ENCODE measurements around the gene MLX. TPM values are rescaled to one million over a fixed set of nuclear protein-coding genes. Genes with fewer than 3 reads are reported as not detected.

Gene MLX
- total and polyA plus RNA-seq, 7 donors: 45.2 to 108 (median 67.9) TPM

DNA sequence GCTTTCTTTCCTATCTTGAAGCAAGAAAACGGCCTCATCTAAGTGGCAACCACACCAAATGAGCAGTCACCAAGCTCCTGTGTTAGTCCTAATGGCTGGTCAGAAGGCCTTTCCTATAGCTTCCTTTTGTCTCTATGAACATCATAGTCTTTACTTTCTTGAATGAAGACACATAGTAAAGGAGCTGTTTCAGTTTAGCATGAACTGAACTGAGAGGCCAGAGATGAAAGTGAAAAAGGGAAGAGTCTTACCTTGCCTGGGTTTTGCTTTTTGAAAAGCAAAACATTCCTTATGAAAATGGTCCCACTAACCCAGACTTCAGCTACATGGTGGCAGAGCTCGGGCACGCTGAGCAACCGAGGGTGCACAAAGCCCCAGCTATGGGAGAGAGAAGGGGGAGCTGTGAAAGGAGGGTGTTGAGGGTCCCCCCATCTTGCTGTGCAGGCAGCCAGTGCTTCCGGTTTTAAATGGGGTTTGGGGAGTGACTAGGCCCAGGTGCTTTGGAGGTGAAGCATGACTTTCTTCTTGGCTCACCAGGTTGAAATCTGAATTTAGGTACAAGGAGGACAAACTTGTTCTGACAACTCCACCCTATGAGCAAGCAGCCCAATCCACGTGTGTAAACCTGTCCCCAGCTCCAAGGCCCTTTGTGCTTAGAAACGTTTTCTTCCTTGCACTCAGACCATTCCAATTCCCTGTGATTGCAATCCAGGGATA, 19.8 kb downstream of the MLX start:
- intact Hi-C loops (cut with DNase I): no loop called here
- no peak overlapping the region for H3K4me3 ChIP-seq
- peak overlapping the region; percentile 27 for H3K27ac ChIP-seq
- H3K9me3 ChIP-seq: no peaks in the 10 kb centered on the region
- H3K4me1 ChIP-seq: no peaks in the 10 kb centered on the region
- DNase-seq: no peak
- WGBS, 3 donors: 67 to 85% (median 71%) methylated on average over 7 of the region's 7 CpGs
- ATAC-seq: peak in 1 of 4 donors; percentile 8
- H3K27me3 ChIP-seq (ENCODE audit: insufficient read depth in 3 of 3, low read length in 2 of 3): no peaks in the 10 kb centered on the region
- TF ChIP-seq, protein P1, sequence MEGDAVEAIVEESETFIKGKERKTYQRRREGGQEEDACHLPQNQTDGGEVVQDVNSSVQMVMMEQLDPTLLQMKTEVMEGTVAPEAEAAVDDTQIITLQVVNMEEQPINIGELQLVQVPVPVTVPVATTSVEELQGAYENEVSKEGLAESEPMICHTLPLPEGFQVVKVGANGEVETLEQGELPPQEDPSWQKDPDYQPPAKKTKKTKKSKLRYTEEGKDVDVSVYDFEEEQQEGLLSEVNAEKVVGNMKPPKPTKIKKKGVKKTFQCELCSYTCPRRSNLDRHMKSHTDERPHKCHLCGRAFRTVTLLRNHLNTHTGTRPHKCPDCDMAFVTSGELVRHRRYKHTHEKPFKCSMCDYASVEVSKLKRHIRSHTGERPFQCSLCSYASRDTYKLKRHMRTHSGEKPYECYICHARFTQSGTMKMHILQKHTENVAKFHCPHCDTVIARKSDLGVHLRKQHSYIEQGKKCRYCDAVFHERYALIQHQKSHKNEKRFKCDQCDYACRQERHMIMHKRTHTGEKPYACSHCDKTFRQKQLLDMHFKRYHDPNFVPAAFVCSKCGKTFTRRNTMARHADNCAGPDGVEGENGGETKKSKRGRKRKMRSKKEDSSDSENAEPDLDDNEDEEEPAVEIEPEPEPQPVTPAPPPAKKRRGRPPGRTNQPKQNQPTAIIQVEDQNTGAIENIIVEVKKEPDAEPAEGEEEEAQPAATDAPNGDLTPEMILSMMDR (IDR thresholded peaks at IDR 0.05): no peak
- H3K36me3 ChIP-seq (ENCODE audit: insufficient read depth in 1 of 2, low read depth in 1 of 2): peaks cover 17 to 100% of the 10 kb centered on the region in 2 donors

DNA sequence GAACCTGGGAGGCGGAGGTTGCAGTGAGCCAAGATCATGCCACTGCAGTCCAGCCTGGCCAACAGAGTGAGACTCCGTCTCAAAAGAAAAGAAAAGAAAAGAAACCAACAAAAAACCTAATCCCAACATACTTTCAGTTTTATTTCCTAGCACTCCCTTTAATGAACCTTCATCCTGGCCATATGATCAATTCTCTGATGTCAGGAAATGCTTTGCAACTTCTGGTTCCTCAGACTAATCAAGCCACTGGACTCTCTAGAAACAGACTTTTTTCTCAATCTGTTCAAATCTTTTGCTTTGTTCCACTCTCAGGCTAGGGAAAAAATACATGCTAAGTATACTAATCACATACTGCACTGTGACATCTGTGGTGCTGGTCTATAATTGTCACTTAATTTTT, 24.0 kb downstream of the MLX start:
- intact Hi-C loops (cut with DNase I): no loop called here
- 94 to 97% (median 95%) methylated on average over 2 of the region's 2 CpGs for WGBS, 3 donors
- DNase-seq (no peak), ATAC-seq (no peak)
- Histone ChIP-seq H3K27me3 (ENCODE audit: insufficient read depth in 3 of 3, low read length in 2 of 3) (no peaks in the 10 kb centered on the region), H3K4me1 (no peaks in the 10 kb centered on the region), H3K4me3 (no peak overlapping the region), H3K27ac (no peak overlapping the region), H3K9me3 (no peaks in the 10 kb centered on the region), H3K36me3 (ENCODE audit: insufficient read depth in 1 of 2, low read depth in 1 of 2) (peaks cover 9 to 91% of the 10 kb centered on the region in 2 donors)
- TF ChIP-seq, protein P1 (IDR thresholded peaks at IDR 0.05): no peak

DNA sequence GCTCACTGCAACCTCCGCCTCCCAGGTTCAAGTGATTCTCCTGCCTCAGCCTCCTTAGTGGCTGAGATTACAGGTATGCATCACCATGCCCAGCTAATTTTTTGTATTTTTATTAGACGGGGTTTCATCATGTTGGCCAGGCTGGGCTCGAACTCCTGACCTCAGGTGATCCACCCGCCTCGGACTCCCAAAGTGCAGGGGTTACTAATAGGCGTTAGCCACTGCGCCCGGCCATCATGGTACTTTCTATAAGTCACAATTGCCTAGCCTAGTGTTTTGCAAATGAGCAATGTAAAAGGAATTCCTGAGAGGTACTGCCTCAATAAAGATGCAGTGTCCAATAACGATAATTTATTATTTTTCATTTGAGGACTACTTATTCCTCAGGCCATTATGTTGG, 24.5 kb downstream of the MLX start:
- DNase-seq (no peak), ATAC-seq (no peak)
- H3K4me1 ChIP-seq: no peaks in the 10 kb centered on the region
- intact Hi-C loops (cut with DNase I): no loop called here
- no peaks in the 10 kb centered on the region for H3K9me3 ChIP-seq
- H3K27me3 ChIP-seq (ENCODE audit: insufficient read depth in 3 of 3, low read length in 2 of 3): no peaks in the 10 kb centered on the region
- peaks cover 7 to 91% of the 10 kb centered on the region in 2 donors for H3K36me3 ChIP-seq (ENCODE audit: insufficient read depth in 1 of 2, low read depth in 1 of 2)
- no peak overlapping the region for H3K4me3 ChIP-seq
- H3K27ac ChIP-seq: no peak overlapping the region
- WGBS, 3 donors: 92 to 94% (median 93%) methylated on average over 9 of the region's 9 CpGs
- TF ChIP-seq, protein P1 (IDR thresholded peaks at IDR 0.05): no peak

DNA sequence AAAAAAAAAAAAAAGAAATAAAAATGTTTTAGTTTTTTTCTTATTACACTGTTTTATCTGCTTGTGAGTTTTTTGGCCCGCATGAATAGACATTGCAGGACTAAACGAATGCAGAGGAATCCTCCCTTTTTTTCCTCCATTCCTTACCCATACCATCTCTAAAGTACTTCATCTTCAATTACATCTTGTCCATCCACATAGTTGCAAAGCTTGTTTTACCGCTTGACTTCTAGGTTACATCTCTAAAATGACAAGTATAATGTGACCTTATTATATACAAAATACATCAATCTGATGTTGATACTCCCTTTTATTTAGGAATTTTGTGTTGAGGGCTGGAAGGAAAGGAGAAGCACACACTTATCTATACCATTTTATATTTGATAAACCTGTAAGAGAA, 29.5 kb downstream of the MLX start:
- ATAC-seq (no peak), DNase-seq (no peak)
- WGBS, 3 donors: 73 to 81% (median 78%) methylated on average over 3 of the region's 3 CpGs
- H3K36me3 ChIP-seq (ENCODE audit: insufficient read depth in 1 of 2, low read depth in 1 of 2): peaks cover 0 to 46% of the 10 kb centered on the region in 2 donors
- H3K27me3 ChIP-seq (ENCODE audit: insufficient read depth in 3 of 3, low read length in 2 of 3): no peaks in the 10 kb centered on the region
- H3K27ac ChIP-seq: no peak overlapping the region
- H3K9me3 ChIP-seq: no peaks in the 10 kb centered on the region
- no peak overlapping the region for H3K4me3 ChIP-seq
- peaks cover 20% of the 10 kb centered on the region for H3K4me1 ChIP-seq
- intact Hi-C loops (cut with DNase I): no loop called here
- TF ChIP-seq, protein P1 (IDR thresholded peaks at IDR 0.05): no peak

DNA sequence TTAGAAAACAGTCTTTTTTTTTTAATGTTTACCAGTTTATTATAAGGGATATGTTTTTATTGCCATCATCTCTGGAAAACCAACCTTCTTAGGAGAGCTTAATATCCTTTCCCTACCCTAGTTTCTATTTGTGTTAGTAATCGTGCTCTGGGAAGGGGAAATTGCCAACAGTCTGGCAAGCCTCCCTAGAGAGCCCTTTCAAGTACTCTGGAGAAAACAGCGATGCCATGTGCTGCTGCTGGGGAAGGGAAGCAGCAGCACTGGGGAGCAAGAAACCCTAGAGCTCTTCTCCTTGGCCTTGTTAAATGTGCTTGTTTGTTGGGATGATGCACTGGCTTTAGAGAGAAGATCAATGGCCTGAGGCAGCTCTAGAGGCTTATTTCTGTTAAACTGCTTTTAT, 32.0 kb downstream of the MLX start:
- Histone ChIP-seq H3K27me3 (ENCODE audit: insufficient read depth in 3 of 3, low read length in 2 of 3) (no peaks in the 10 kb centered on the region), H3K27ac (peak overlapping the region; percentile 26), H3K4me1 (peaks cover 20% of the 10 kb centered on the region), H3K9me3 (no peaks in the 10 kb centered on the region), H3K36me3 (ENCODE audit: insufficient read depth in 1 of 2, low read depth in 1 of 2) (peaks cover 3 to 35% of the 10 kb centered on the region in 2 donors), H3K4me3 (no peak overlapping the region)
- intact Hi-C loops (cut with DNase I): no loop called here
- DNase-seq (no peak), ATAC-seq (peak; percentile 44 to 86 (median 64))
- TF ChIP-seq, protein P1 (IDR thresholded peaks at IDR 0.05): no peak
- 4 to 15% (median 11%) methylated on average over 2 of the region's 2 CpGs for WGBS, 3 donors
